HTERT RPE-1 (cell line): ENCODE data around the gene SPATA2L.
"Not testable (repeated sequence)": the region's sequence is repeated elsewhere in the genome, so short reads cannot be mapped to it uniquely, and the experiment has no call there.

Experiments used
- in situ Hi-C: fragments of 300-500 bp; cut with MboI; formaldehyde crosslinking; loops from 4 replicates; pipeline ENCODE4 v1.14.3; 2020; ENCODE audit warnings: low sequenced_read_pairs

Gene SPATA2L

DNA sequence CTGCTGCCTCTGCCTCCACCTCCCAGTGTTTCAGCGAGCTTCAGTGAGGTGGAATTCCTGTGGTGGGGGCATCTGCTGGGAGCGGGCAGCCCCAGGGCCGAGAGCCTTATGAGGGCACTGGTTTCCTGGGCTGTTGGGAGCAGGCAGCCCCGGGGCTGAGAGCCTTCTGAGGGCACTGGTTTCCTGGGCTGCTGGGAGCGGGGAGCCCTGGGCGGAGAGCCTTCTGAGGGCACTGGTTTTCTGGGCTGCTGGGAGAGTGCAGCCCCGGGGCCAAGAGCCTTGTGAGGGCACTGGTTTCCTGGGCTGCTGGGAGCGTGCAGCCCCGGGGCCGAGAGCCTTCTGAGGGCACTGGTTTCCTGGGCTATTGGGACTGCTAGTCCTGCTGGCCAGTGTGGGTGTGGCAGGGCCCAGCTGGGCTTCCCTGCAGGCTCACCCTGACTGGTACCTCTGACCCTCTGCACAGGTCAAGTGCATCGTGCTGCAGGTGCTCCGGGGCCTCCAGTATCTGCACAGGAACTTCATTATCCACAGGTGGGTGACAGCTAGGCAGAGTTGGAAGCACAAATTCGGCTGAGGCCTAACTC, 9.4 kb downstream of the SPATA2L start:
- in situ Hi-C loops: no loop called here

DNA sequence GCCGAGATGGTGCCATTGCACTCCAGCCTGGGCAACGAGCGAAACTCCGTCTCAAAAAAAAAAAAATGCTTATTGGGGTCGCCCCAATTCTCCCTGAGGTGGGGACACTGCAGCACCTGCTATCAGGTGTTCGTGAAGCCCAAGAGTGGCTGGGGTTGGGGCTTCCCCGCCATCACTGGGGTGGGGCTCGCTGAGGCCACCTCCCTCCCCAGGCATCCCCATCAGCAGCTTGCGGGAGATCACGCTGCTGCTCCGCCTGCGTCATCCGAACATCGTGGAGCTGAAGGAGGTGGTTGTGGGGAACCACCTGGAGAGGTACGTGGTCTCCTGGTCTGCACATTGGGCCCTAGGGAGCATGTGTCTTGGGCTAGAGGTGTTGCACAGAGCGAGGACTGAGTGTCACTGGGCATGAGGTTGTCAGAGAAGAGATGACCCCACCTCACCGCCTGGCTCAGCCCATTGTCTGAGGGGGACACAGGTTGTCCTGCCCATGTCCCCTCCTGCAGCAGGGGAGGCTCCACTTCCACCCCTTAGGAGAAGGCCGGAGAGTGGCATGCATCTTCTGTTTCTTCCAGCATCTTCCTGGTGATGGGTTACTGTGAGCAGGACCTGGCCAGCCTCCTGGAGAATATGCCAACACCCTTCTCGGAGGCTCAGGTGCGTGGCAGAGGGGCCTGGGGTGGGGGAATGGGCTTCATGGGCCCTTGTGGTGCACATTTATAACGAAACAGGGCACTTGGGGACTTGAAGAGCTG, 10.1 kb downstream of the SPATA2L start:
- in situ Hi-C loops: no loop called here

DNA sequence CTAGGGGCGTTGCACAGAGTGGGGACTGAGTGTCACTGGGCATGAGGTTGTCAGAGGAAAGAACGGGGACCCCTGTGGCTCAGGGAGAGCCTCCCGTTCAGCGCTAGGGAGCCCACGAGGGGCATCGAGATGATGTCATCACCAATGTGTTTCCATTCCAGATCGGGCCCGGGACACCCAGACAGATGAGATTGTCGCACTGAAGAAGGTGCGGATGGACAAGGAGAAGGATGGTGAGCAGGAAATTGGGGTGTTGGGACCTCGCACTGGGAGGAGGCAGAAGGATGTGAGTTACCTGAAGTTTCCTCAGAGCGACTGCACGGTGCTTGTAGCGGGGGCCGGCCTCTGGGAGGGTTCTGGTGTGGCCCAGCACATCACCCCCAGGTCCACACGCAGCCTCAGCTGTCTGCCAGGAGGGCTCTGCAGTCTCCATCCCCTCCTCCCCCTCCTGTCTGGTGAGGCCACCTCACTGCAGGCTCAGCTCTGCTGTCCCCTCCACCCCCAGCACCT, 11.1 kb downstream of the SPATA2L start:
- in situ Hi-C loops: no loop called here

DNA sequence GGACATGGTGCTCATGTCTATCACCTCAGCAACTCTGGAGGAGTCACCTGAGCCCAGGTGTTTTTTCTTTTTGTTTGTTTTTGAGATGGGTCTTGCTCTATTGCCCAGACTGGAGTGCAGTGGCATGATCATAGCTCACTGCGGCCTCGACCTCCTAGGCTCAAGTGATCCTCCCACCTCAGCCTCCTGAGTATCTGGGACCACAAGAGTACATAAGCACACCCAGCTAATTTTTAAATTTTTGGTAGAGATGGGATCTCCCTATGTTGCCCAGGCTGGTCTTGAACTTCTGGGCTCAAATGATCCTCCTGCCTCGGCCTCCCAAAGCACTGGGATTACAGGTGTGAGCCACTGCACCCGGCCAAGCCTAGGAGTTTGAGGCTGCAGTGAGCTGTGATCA, 11.9 kb downstream of the SPATA2L start:
- in situ Hi-C loops: not testable (repeated sequence)

DNA sequence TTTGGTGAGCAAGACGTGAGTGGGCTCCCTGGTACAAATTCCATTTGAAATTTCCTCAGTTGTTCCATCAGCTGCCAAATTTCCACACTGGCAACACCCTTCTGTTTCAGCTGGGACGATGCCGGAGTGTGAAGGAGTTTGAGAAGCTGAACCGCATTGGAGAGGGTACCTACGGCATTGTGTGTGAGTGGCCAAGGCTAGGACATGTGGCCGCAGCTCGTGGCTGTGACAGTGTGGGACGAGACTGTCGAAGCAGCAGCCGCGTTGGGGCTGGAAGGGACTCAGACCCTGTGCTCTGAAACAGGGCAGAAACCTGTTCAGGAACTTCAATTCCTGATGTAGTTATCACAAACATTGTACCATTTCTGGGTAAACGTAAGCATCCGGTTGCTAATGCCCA, 12.4 kb downstream of the SPATA2L start:
- in situ Hi-C loops: no loop called here

DNA sequence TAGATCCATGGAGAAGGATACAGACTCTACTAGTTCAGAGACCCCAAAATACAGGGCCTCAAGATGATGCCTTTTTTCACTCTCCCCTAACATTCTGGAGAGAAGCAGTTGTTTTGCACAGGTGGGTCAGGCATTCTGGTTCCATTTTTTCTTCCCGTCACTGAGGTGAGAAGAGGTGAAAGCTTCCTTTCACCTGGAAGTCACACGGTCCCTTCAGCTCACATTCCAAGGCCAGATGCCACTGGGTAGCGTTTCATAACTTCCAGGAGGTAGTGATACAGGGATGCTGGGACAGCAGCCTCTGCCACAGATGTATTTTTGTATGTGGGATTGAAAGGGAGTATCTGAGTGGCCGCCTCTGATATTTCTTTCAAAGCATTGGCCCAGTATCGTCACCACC, 13.1 kb downstream of the SPATA2L start:
- in situ Hi-C loops: no loop called here

- in situ Hi-C loops: no loop called here
Observed at GRCh38 chr16:89687092-89687940, 14.2 kb downstream of the SPATA2L start.

GRCh38 chr16:89686520-89687091, 14.9 kb downstream of the SPATA2L start, which contains the start of gene CDK10:
TSS of gene CDK10 (plus strand) at chr16:89686689. CDS start at chr16:89686711, 22 bp downstream.
- in situ Hi-C loops: no loop called here

- in situ Hi-C loops: no loop called here
Observed at GRCh38 chr16:89685916-89686315, 15.6 kb downstream of the SPATA2L start.

- in situ Hi-C loops: no loop called here
Observed at GRCh38 chr16:89678258-89678657, 23.2 kb downstream of the SPATA2L start.

- in situ Hi-C loops: no loop called here
Observed at GRCh38 chr16:89672177-89672941, 29.1 kb downstream of the SPATA2L start.

DNA sequence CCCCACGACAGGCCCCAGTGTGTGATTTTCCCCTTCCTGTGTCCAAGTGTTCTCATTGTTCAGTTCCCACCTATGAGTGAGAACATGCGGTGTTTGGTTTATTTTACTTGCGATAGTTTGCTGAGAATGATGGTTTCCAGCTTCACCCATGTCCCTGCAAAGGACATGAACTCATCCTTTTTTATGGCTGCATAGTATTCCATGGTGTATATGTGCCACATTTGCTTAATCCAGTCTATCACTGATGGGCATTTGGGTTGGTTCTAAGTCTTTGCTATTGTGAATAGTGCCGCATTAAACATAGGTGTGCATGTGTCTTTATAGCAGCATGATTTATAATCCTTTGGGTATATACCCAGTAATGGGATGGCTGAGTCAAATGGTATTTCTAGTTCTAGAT, 29.9 kb downstream of the SPATA2L start:
- in situ Hi-C loops: not testable (repeated sequence)

GRCh38 chr16:89670496-89671431, 30.7 kb downstream of the SPATA2L start:
- in situ Hi-C loops: no loop called here

GRCh38 chr16:89669755-89670154, 31.8 kb downstream of the SPATA2L start:
- in situ Hi-C loops: no loop called here

DNA sequence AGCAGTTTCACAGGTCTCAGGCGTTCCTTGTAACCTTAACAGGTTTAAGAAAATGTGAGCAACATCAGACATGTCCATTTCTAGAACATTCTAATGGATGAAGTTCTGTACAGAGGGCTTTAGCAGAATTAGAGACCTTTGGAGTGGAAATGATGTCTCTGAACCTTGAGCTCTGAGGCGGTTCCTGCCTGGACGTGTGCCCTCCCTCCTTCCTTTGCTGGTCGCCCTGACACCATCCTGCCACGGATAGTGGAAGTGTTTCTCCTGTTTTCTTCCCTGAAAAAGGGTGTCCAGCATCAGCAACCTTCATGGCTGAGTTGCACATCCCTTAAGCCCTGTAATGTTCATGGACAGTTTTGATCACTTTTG, 32.7 kb downstream of the SPATA2L start:
- in situ Hi-C loops: no loop called here

GRCh38 chr16:89667633-89668032, 33.9 kb downstream of the SPATA2L start:
- in situ Hi-C loops: no loop called here

DNA sequence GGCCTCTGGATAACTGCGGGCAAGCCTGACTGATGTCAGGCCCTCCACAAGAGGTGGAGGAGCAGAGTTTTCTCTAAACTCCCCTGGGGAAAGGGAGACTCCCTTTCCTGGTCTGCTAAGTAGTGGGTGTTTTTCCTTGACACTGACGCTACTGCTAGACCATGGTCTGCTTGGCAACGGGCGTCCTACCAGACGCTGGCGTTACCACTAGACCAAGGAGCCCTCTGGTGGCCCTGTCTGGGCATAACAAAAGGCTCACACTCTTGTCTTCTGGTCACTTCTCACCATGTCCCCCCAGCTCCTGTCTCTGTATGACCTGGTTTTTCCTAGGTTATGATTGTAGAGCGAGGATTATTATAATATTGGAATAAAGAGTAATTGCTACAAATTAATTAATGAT, 34.5 kb downstream of the SPATA2L start:
- in situ Hi-C loops: not testable (repeated sequence)

DNA sequence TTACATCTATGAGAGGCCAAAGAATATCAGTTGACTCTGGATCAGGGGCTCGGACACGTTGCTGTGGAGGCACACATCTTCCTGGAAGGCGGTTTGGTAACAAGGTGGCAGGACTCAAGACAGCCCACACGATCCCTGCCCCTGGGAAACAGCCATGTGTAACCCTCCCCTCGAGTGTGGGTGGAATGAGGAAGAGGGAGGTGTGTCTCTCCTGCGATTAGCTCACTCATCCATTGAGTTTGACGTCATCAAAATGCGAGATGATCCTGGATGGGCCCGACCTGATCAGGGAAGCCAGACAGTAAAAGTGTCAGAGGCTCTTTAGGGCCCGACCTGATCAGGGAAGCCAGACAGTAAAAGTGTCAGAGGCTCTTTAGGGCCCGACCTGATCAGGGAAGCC, 37.3 kb downstream of the SPATA2L start:
- in situ Hi-C loops: not testable (repeated sequence)

DNA sequence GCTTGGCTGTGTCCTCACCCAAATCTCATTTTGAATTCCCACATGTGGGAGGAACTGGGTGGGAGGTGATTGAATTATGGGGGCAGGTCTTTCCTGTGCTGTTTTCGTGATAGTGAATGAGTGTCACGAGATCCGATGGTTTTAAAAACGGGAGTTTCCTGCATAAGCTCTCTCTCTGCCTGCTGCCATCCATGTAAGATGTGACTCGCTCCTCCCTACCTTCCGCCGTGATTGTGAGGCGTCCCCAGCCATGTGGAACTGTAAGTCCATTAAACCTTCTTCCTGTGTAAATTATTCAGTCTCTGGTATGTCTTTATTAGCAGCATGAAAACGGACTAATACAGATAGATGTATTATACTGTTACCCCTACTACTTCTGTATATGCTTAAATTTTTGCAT, 40.3 kb downstream of the SPATA2L start:
- in situ Hi-C loops: no loop called here
